NT2/D1 (cell line): ENCODE results near the gene DMD.
A peak's percentile ranks its signal among the peaks of the same experiment; 100 is the strongest.
"Not testable (repeated sequence)": the region's sequence is repeated elsewhere in the genome, so short reads cannot be mapped to it uniquely, and the experiment has no call there.

ENCODE experiments used
- DNase-seq: peaks from one replicate; pipeline ENCODE4 v3.0.0-alpha.2; 2011; ENCODE audit warnings: low read depth, low spot score
- H3K27me3 ChIP-seq: 2 replicates; pipeline ENCODE4 v1.6.0; 2011; ENCODE audit warnings: mild to moderate bottlenecking; ENCODE audit not compliant: insufficient read length, insufficient read depth
- H3K36me3 ChIP-seq: 2 replicates; pipeline ENCODE4 v1.6.1; 2011; ENCODE audit warnings: mild to moderate bottlenecking, low read length, mixed read lengths; ENCODE audit not compliant: insufficient read depth, insufficient read length
- H3K4me1 ChIP-seq: 2 replicates; pipeline ENCODE4 v1.5.1; 2011; ENCODE audit not compliant: insufficient read depth, insufficient read length
- H3K4me3 ChIP-seq: 2 replicates; pipeline ENCODE4 v1.5.1; 2011; ENCODE audit warnings: low read depth; ENCODE audit not compliant: insufficient read length
- H3K9ac ChIP-seq: 2 replicates; pipeline ENCODE4 v1.6.0; 2011; ENCODE audit warnings: low read depth; ENCODE audit not compliant: insufficient read length
- H3K9me3 ChIP-seq: 2 replicates; pipeline ENCODE4 v1.5.1; 2011; ENCODE audit warnings: mild to moderate bottlenecking, low read length; ENCODE audit not compliant: insufficient read depth
- SUZ12 ChIP-seq: IDR thresholded peaks from 2 replicates; pipeline ENCODE4 v1.6.1; 2011; ENCODE audit not compliant: insufficient read length, insufficient read depth; ENCODE audit errors: extremely low read depth
- YY1 ChIP-seq: IDR thresholded peaks from 2 replicates; pipeline ENCODE4 v1.6.1; 2011; ENCODE audit not compliant: insufficient read length, insufficient read depth
- ZNF274 ChIP-seq: IDR thresholded peaks from 2 replicates; pipeline ENCODE4 v1.6.1; 2011; ENCODE audit warnings: mild to moderate bottlenecking, low read depth, low read length

DMD gene

DNA sequence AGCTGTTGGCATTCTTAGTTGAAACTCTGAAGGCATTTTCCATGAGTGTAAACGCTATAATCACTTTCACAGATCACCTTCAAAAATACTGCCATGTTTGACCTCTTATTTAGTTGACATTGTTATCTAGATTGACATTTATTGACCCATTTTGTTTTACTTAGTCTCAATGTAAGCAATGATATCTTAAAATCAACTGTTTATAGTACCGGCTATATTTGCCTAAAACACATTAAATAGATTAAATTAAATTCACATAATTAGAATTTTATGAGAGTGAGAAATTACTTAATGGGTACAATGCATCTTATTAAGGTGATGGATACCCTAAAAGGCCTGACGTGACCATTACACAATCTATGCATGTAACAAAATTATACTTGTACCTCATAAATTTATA is 1621.8 kb downstream of the DMD start:
- H3K36me3 ChIP-seq, result no peaks in the 10 kb centered on the region
- H3K27me3 ChIP-seq, result no peaks in the 10 kb centered on the region
- H3K4me1 ChIP-seq, result no peaks in the 10 kb centered on the region
- no peak for DNase-seq
- no peak overlapping the region for H3K9ac ChIP-seq
- H3K9me3 ChIP-seq, result no peaks in the 10 kb centered on the region
- no peak for TF ChIP-seq YY1
- TF ChIP-seq ZNF274, result no peak
- TF ChIP-seq SUZ12, result no peak
- no peak overlapping the region for H3K4me3 ChIP-seq

- H3K36me3 ChIP-seq, result no peaks in the 10 kb centered on the region
Observed at GRCh38 chrX:31588355-31588754, 1623.0 kb downstream of the DMD start.

DNA sequence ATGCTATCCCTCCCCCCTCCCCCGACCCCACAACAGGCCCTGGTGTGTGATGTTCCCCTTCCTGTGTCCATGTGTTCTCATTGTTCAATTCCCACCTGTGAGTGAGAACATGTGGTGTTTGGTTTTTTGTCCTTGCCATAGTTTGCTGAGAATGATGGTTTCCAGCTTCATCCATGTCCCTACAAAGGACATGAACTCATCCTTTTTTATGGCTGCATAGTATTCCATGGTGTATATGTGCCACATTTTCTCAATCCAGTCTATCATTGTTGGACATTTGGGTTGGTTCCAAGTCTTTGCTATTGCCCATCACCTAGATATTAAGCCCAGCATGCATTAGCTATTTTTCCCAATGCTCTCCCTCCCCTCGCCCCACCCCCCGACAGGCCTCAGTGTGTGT is 1627.5 kb downstream of the DMD start:
- not testable (repeated sequence) for H3K4me3 ChIP-seq, H3K27me3 ChIP-seq, H3K36me3 ChIP-seq, H3K9ac ChIP-seq, H3K4me1 ChIP-seq, H3K9me3 ChIP-seq, DNase-seq

More at GRCh38 chrX:31588355-31588754, 1623.0 kb downstream of the DMD start:
- DNase-seq, result no peak
- TF ChIP-seq SUZ12 (no peak), ZNF274 (no peak), YY1 (no peak)
- Histone ChIP-seq H3K27me3 (no peaks in the 10 kb centered on the region), H3K4me1 (no peaks in the 10 kb centered on the region), H3K4me3 (no peak overlapping the region), H3K9ac (no peak overlapping the region), H3K9me3 (no peaks in the 10 kb centered on the region)

DNA sequence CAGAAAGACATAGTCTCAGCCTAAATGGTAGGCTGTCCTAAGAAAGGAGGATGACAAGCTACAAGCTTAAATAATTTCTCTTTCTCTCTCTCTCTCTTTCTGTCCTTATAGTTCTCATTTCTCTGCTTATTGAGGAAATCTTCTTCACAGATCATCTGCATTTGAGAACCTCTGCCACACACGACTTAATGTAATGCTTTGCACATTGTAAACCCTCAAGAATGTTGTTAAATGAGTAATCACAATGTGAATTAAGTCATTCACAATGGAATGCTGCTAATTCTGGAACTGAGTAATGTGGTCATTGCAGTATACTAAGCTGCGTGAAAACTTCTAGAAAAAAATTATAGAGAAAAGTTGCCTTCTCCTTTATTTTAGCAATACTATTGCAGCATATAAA is 1630.6 kb downstream of the DMD start:
- no peak for TF ChIP-seq YY1
- no peak for TF ChIP-seq ZNF274
- TF ChIP-seq SUZ12, result no peak
- Histone ChIP-seq H3K36me3 (no peaks in the 10 kb centered on the region), H3K27me3 (no peaks in the 10 kb centered on the region), H3K4me3 (no peak overlapping the region), H3K9ac (no peak overlapping the region), H3K4me1 (no peaks in the 10 kb centered on the region), H3K9me3 (no peaks in the 10 kb centered on the region)
- peak; percentile 0 for DNase-seq

GRCh38 chrX:31580227-31580626 is 1631.1 kb downstream of the DMD start:
- Histone ChIP-seq H3K9ac (no peak overlapping the region), H3K9me3 (no peaks in the 10 kb centered on the region), H3K36me3 (no peaks in the 10 kb centered on the region), H3K4me1 (no peaks in the 10 kb centered on the region), H3K27me3 (no peaks in the 10 kb centered on the region), H3K4me3 (no peak overlapping the region)
- TF ChIP-seq SUZ12 (no peak), ZNF274 (no peak), YY1 (no peak)
- DNase-seq, result peak; percentile 1

DNA sequence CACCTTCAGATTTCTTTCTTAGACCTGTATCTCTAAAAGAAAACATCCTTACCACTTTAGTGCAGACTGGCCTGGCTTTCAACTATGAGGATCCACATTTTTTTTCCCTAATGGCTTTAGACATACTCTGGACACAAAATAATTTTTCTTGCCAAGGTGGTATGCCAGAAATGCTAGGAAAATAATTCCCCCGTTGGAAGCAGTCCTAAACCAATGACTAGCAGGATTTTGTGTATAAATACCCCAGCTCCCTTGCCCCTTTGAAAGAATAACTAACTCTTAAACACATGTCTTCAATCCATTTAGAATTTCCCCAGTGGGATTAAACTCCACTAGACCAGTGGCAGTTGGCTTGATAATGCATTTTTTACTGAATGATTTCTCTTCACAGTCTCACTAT is 1639.0 kb downstream of the DMD start:
- H3K36me3 ChIP-seq, result no peaks in the 10 kb centered on the region
- H3K4me3 ChIP-seq, result no peak overlapping the region
- H3K4me1 ChIP-seq, result no peaks in the 10 kb centered on the region
- H3K9ac ChIP-seq, result no peak overlapping the region
- DNase-seq, result no peak
- H3K27me3 ChIP-seq, result no peaks in the 10 kb centered on the region
- TF ChIP-seq SUZ12 (no peak), ZNF274 (no peak), YY1 (no peak)
- no peaks in the 10 kb centered on the region for H3K9me3 ChIP-seq

DNA sequence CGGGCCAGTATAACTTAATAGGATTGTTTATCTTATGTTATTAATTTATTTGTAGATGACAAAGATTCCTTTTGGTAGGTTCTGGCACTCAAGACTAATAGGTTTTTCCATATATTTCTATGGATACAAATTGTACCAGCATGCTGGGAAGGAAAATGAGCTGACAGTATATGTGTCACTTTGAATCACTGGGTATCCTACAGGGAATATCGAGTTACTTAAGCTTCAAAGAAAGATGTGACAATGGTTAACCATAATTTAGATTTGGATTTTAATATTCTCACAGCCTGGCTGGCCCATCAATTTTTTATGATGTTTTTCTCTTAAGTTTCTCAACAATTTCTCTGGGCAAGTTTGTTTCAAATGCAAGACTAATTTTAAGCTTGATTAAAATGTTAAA is 1640.7 kb downstream of the DMD start:
- no peak for DNase-seq
- TF ChIP-seq SUZ12 (no peak), YY1 (no peak), ZNF274 (no peak)
- Histone ChIP-seq H3K27me3 (no peaks in the 10 kb centered on the region), H3K36me3 (no peaks in the 10 kb centered on the region), H3K9me3 (no peaks in the 10 kb centered on the region), H3K4me3 (no peak overlapping the region), H3K4me1 (no peaks in the 10 kb centered on the region), H3K9ac (no peak overlapping the region)

- no peak for DNase-seq
- TF ChIP-seq YY1 (no peak), SUZ12 (no peak), ZNF274 (no peak)
- H3K9me3 ChIP-seq, result no peaks in the 10 kb centered on the region
Observed at GRCh38 chrX:31563792-31564191, 1647.6 kb downstream of the DMD start.

More at GRCh38 chrX:31563792-31564191, 1647.6 kb downstream of the DMD start:
- Histone ChIP-seq H3K27me3 (no peaks in the 10 kb centered on the region), H3K4me1 (no peaks in the 10 kb centered on the region), H3K36me3 (no peaks in the 10 kb centered on the region), H3K9ac (no peak overlapping the region), H3K4me3 (no peak overlapping the region)
